ENCODE results near the gene ADPGK. TPM values are rescaled to one million over a fixed set of nuclear protein-coding genes. Genes with fewer than 3 reads are reported as not detected.
"Not testable (repeated sequence)": the region's sequence is repeated elsewhere in the genome, so short reads cannot be mapped to it uniquely, and the experiment has no call there.

The ADPGK gene
- total RNA-seq, 2 experiments from 2014 or later: 63.7 to 65.1 TPM

- intact Hi-C loops (cut with micrococcal nuclease): no loop called here
- Mint-ChIP-seq H3K27me3 (no peaks in the 10 kb centered on the region), H3K9me3 (no peaks in the 10 kb centered on the region), H3K4me3 (no peak overlapping the region), H3K27ac (no peak overlapping the region), H3K4me1 (ENCODE audit: low read depth) (no peaks in the 10 kb centered on the region), H3K36me3 (ENCODE audit: low read depth) (no peaks in the 10 kb centered on the region)
- no peak for ATAC-seq
- CTCF ChIA-PET: interaction anchor here (1.1 to 4.2 kb wide), 9 partner anchors 10 to 549 kb away, joined by 3 to 69 read pairs (median 5); no protein-coding TSS in a partner anchor
- no peak for TF ChIP-seq CTCF (IDR thresholded peaks at IDR 0.05)
- POLR2A ChIA-PET: interaction anchor here (0.5 to 0.6 kb wide), 2 partner anchors 24 to 27 kb away, joined by 3 read pairs; no protein-coding TSS in a partner anchor
- DNase-seq: no peak
Measured at GRCh38 chr15:72724028-72724427, 59.5 kb downstream of the ADPGK start.

- Mint-ChIP-seq H3K27ac (no peak overlapping the region), H3K9me3 (no peaks in the 10 kb centered on the region), H3K4me1 (ENCODE audit: low read depth) (no peaks in the 10 kb centered on the region), H3K27me3 (no peaks in the 10 kb centered on the region), H3K4me3 (no peak overlapping the region), H3K36me3 (ENCODE audit: low read depth) (peaks cover 2% of the 10 kb centered on the region)
- intact Hi-C loops (cut with micrococcal nuclease): no loop called here
- DNase-seq (peak; percentile 81), ATAC-seq (peak; percentile 65)
- TF ChIP-seq CTCF (IDR thresholded peaks at IDR 0.05): peak; percentile 81
- POLR2A ChIA-PET: interaction anchor here (0.8 to 1.0 kb wide), 2 partner anchors 37 to 171 kb away, joined by 3 to 5 read pairs; partner anchors contain the start of genes BBS4 and HIGD2B
- CTCF ChIA-PET: interaction anchor here (0.5 to 4.2 kb wide), 52 partner anchors 9 to 777 kb away, joined by 3 to 69 read pairs (median 4); no protein-coding TSS in a partner anchor
Measured at GRCh38 chr15:72722071-72722696, 61.4 kb downstream of the ADPGK start.

GRCh38 chr15:72708551-72709303 is 74.8 kb downstream of the ADPGK start:
- H3K4me3 Mint-ChIP-seq; H3K36me3 Mint-ChIP-seq (ENCODE audit: low read depth); H3K4me1 Mint-ChIP-seq (ENCODE audit: low read depth); H3K9me3 Mint-ChIP-seq; H3K27me3 Mint-ChIP-seq; H3K27ac Mint-ChIP-seq; ATAC-seq; intact Hi-C loops (cut with micrococcal nuclease); DNase-seq; POLR2A ChIA-PET: not testable (repeated sequence)
- CTCF ChIA-PET: interaction anchor here (1.1 to 3.5 kb wide), 2 partner anchors 14 to 38 kb away, joined by 3 to 18 read pairs; no protein-coding TSS in a partner anchor

- Mint-ChIP-seq H3K9me3 (no peaks in the 10 kb centered on the region), H3K4me3 (no peak overlapping the region), H3K4me1 (ENCODE audit: low read depth) (peaks cover 2% of the 10 kb centered on the region), H3K36me3 (ENCODE audit: low read depth) (peaks cover 5% of the 10 kb centered on the region), H3K27ac (no peak overlapping the region), H3K27me3 (no peaks in the 10 kb centered on the region)
- CTCF ChIA-PET: interaction anchor here (1.8 kb wide), 1 partner anchor 16 kb away, joined by 12 read pairs; no protein-coding TSS in a partner anchor
- no peak for DNase-seq
- POLR2A ChIA-PET: interaction anchor here (0.6 to 0.7 kb wide), 2 partner anchors 43 to 200 kb away, joined by 3 read pairs; no protein-coding TSS in a partner anchor
- intact Hi-C loops (cut with micrococcal nuclease): no loop called here
- no peak for TF ChIP-seq CTCF (IDR thresholded peaks at IDR 0.05)
- no peak for ATAC-seq
Measured at GRCh38 chr15:72706266-72706665, 77.3 kb downstream of the ADPGK start.

Other genes starting within 250 kb of the ADPGK start
- gene GOLGA6B, start 129.1 kb downstream of the ADPGK start, total RNA-seq: not detected
- under 1 TPM; 0.27 to 0.32 TPM for gene HIGD2B, start 97.6 kb downstream of the ADPGK start, total RNA-seq
- 10 to 100 TPM; 10.8 to 11.4 TPM for gene BBS4, start 97.6 kb downstream of the ADPGK start, total RNA-seq